Left renal cortex interstitium (tissue), 4 donors: ENCODE results near the gene ABL1. TPM values are rescaled to one million over a fixed set of nuclear protein-coding genes. Genes with fewer than 3 reads are reported as not detected.

Experiments used
- DNase-seq, 4 donors: peaks; one replicate each; pipeline ENCODE4 v3.0.0-alpha.2; 2013; ENCODE audit warnings: low read depth in 4 of 4, low spot score in 2 of 4, missing footprints in 1 of 4
- polyA plus RNA-seq, 4 donors: library from polyadenylated mRNA; unstranded; fragments of 120-200 nt; gene quantifications; one replicate each; pipeline ENCODE4 v1.2.1, GENCODE V29; 2013; ENCODE audit not compliant: insufficient read length in 4 of 4

ABL1 gene
- polyA plus RNA-seq, 4 donors: 71.1 to 89.4 (median 82.5) TPM

- DNase-seq: no peak
These were observed 93.2 kb downstream of the ABL1 start for GRCh38 chr9:130927995-130928900.

GRCh38 chr9:130929571-130930038 is 94.6 kb downstream of the ABL1 start:
- no peak for DNase-seq

GRCh38 chr9:130930132-130930803 is 95.2 kb downstream of the ABL1 start:
- no peak for DNase-seq

- no peak for DNase-seq
These were observed 95.8 kb downstream of the ABL1 start for GRCh38 chr9:130930804-130931349.

GRCh38 chr9:130931508-130932254 is 96.6 kb downstream of the ABL1 start:
- DNase-seq: no peak

GRCh38 chr9:130932255-130933079 is 97.4 kb downstream of the ABL1 start:
- no peak for DNase-seq

GRCh38 chr9:130933114-130934046 is 98.3 kb downstream of the ABL1 start:
- DNase-seq: no peak

- DNase-seq: no peak
These were observed 99.2 kb downstream of the ABL1 start for GRCh38 chr9:130934246-130934645.

GRCh38 chr9:130934702-130935647 is 99.9 kb downstream of the ABL1 start:
- no peak for DNase-seq

GRCh38 chr9:130935648-130936271 is 100.7 kb downstream of the ABL1 start:
- DNase-seq: no peak

- DNase-seq: no peak
These were observed 101.4 kb downstream of the ABL1 start for GRCh38 chr9:130936285-130937117.

Other genes with a start within 250 kb of the ABL1 start
- gene PRDM12, start 170.7 kb upstream of the ABL1 start, polyA plus RNA-seq: not detected
- 10 to 100 TPM; 39.1 to 54.4 (median 43.5) TPM for gene EXOSC2, start 141.5 kb upstream of the ABL1 start, polyA plus RNA-seq
- under 1 TPM; 0.32 to 0.81 (median 0.49) TPM for gene QRFP, start 61.6 kb downstream of the ABL1 start, polyA plus RNA-seq
- gene FIBCD1, start 104.0 kb downstream of the ABL1 start, polyA plus RNA-seq: under 1 TPM; 0.29 to 0.54 (median 0.38) TPM
- 10 to 100 TPM; 23.6 to 38.8 (median 28.7) TPM for gene LAMC3, start 173.9 kb downstream of the ABL1 start, polyA plus RNA-seq